T-cell (primary cell): ENCODE measurements around the gene KTN1. TPM values are rescaled to one million over a fixed set of nuclear protein-coding genes. Genes with fewer than 3 reads are reported as not detected.

ENCODE experiments used
- ATAC-seq, 4 experiments: fragments of 200-7000 bp in 3 of 4; fragments of 150-1000 bp in 1 of 4; cut with Tn5 transposase; replicated peaks in 1 of 4; 1 replicate in 3 of 4; 2 replicates in 1 of 4; pipeline ENCODE4 v1.10.0; 2021; ENCODE audit warnings: moderate library complexity in 3 of 4, mild to moderate bottlenecking in 2 of 4, moderate number of reproducible peaks in 1 of 4
- CTCF ChIA-PET, 2 donors: fragments of 300-600 bp; sonication (Branson Sonifier 250); formaldehyde crosslinking; loops; one replicate each; lab custom pipeline; 2022; ENCODE audit warnings: antibody characterized with exemption in 2 of 2; lab: Charles Lee
- POLR2A ChIA-PET, 2 donors: fragments of 300-600 bp; sonication (Branson Sonifier 250); formaldehyde crosslinking; loops; one replicate each; lab custom pipeline; 2022; ENCODE audit warnings: antibody characterized with exemption in 2 of 2; lab: Charles Lee
- DNase-seq, 35 experiments: peaks; one replicate each; pipeline versions ENCODE4 v3.0.0 to v3.0.0-alpha.2; 2013 to 2023
- H3K27ac ChIP-seq: one replicate; pipeline ENCODE4 v1.5.1; 2013; ENCODE audit warnings: low read length
- H3K27me3 ChIP-seq, 2 experiments: replicated peaks in 1 of 2; 1 replicate in 1 of 2; 2 replicates in 1 of 2; pipeline versions ENCODE4 v1.6.1 to v1.7.0; 2013; ENCODE audit warnings: low read length in 1 of 2, mixed read lengths in 1 of 2; ENCODE audit not compliant: control insufficient read depth in 2 of 2, insufficient read depth in 2 of 2; ENCODE audit errors: extremely low read depth in 1 of 2
- H3K36me3 ChIP-seq, 2 donors: 1 replicate in 1 of 2; 2 replicates in 1 of 2; pipeline versions ENCODE4 v1.6.1 to v1.7.0; 2013; ENCODE audit warnings: low read length in 1 of 2; ENCODE audit not compliant: control insufficient read depth in 2 of 2, insufficient read depth in 1 of 2; ENCODE audit errors: extremely low read depth in 1 of 2
- H3K4me1 ChIP-seq, 2 experiments: 1 replicate in 1 of 2; 2 replicates in 1 of 2; pipeline versions ENCODE4 v1.6.1 to v1.7.0; 2013; ENCODE audit warnings: low read length in 2 of 2, mixed read lengths in 1 of 2; ENCODE audit not compliant: insufficient read depth in 2 of 2, control insufficient read depth in 1 of 2; ENCODE audit errors: extremely low read depth in 1 of 2
- H3K4me3 ChIP-seq, 2 donors: 1 replicate in 1 of 2; 2 replicates in 1 of 2; pipeline versions ENCODE4 v1.5.1 to v1.7.0; 2013; ENCODE audit warnings: mild to moderate bottlenecking in 2 of 2, low read length in 1 of 2, moderate library complexity in 1 of 2; ENCODE audit not compliant: control insufficient read depth in 1 of 2; ENCODE audit errors: extremely low read depth in 1 of 2
- H3K9me3 ChIP-seq: 2 replicates; pipeline ENCODE4 v1.7.0; 2013
- H3K27ac Mint-ChIP-seq, 2 donors: one replicate each; pipeline ENCODE4 v1.8.0; 2020 to 2021; ENCODE audit warnings: mild to moderate bottlenecking in 2 of 2, mixed read lengths in 2 of 2
- H3K27me3 Mint-ChIP-seq, 2 donors: one replicate each; pipeline ENCODE4 v1.8.0; 2021 to 2022; ENCODE audit warnings: mixed read lengths in 2 of 2
- H3K36me3 Mint-ChIP-seq: one replicate; pipeline ENCODE4 v1.8.0; 2021; ENCODE audit warnings: mixed read lengths
- H3K4me1 Mint-ChIP-seq, 3 donors: one replicate each; pipeline ENCODE4 v1.8.0; 2020 to 2022; ENCODE audit warnings: mixed read lengths in 3 of 3, mild to moderate bottlenecking in 1 of 3
- H3K4me3 Mint-ChIP-seq, 3 donors: one replicate each; pipeline ENCODE4 v1.8.0; 2020 to 2022; ENCODE audit warnings: mild to moderate bottlenecking in 3 of 3, mixed read lengths in 3 of 3, moderate library complexity in 3 of 3
- H3K9me3 Mint-ChIP-seq, 3 donors: one replicate each; pipeline ENCODE4 v1.8.0; 2020 to 2022; ENCODE audit warnings: mixed read lengths in 3 of 3
- WGBS: methylation state at CpG from one replicate; pipeline ENCODE4 v1.1.5; 2013; ENCODE audit warnings: missing lambda C conversion rate; ENCODE audit not compliant: insufficient coverage; 5-methylcytosine and 5-hydroxymethylcytosine counted together
- total RNA-seq, 35 experiments: library from RNA in 6 of 35; stranded (reverse) in 6 of 35; fragments of 120-200 nt in 1 of 35; gene quantifications; one replicate each; pipeline versions ENCODE4 v1.2.1 to v1.2.4 and lab custom pipeline; 2013 to 2026

KTN1 gene
- total RNA-seq, 5 donors from 2014 or later (not counting 1 experiment from before 2014, with no cell fraction given) = 82.5 to 109 (median 85.4) TPM

DNA sequence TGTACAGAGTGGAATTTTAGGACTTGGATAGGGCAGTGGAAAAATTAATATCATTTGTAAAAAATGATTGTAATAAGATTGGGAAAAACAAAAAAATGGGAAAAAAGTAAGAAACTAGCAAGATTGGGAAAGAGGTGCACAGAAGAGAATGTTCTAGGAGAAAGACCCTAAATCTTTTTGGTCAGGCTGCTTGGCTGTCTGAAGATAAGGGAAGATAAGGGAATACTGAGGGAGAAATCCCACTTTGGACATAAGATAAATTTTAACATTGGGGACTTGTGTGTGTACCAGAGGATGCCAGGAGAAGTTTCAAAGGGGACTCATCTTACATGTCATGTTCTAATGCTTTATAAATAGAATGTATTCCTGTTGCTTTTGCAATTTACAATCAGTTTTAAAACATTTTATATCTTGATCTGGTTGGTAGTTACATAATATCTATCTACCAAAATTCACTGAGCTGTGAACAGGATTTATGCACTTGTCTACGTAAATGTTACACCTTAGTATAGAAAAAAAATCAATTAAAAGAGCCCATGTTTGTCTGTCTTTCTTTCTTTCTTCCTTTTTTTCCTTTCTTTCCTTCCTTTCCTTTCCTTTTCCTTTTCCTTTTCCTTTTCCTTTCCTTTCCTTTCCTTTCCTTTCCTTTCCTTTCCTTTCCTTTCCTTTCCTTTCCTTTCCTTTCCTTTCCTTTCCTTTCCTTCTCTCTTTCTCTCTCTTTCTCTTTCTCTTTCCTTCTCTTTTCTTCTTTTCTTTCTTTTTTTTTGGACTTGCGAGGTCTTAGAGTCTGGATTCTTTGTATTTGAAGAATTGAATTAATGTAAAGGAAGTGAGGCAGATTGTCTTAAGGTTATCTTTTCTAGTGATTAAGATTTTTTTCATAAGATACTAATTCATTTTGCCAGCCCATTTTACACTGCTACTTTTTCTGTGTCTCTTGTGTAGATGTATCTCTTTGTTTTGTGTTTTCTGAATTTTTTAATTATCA, 66.1 kb downstream of the KTN1 start:
- ChIA-PET CTCF (no interaction called here), POLR2A (no interaction called here)
- ATAC-seq = no peak
- Histone ChIP-seq H3K9me3 (no peaks in the 10 kb centered on the region), H3K36me3 (peaks cover 11 to 44% of the 10 kb centered on the region in 2 donors), H3K27ac (no peak overlapping the region), H3K4me3 (no peak overlapping the region), H3K4me1 (no peaks in the 10 kb centered on the region), H3K27me3 (no peaks in the 10 kb centered on the region)
- Mint-ChIP-seq H3K4me1 (peaks cover 4 to 8% (median 5%) of the 10 kb centered on the region in 3 donors), H3K36me3 (peaks cover 65% of the 10 kb centered on the region), H3K4me3 (no peak overlapping the region), H3K27me3 (no peaks in the 10 kb centered on the region), H3K27ac (peak overlapping the region in 1 of 2 donors; percentile 58), H3K9me3 (no peaks in the 10 kb centered on the region)
- no CpG with 5 or more reads among the region's 2 CpGs for WGBS
- DNase-seq = no peak

DNA sequence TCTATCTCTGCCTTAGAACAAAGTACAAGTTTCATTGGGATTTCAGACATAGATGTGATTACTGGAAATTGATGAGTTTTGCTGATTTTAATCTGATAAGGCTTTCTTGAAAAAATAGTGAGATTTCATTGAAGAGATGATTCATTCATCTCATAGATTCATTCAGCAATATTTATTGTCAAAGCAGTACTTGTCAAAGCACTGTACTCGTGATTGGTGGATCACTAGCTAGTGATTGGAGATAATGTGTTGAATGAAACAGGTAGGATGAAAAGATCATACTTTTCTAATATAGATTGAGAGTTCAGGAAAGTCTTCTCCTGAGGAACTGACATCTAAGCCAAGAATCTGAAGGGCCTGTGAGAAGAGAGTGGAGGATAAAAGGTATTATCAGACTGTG, 71.0 kb downstream of the KTN1 start:
- Histone ChIP-seq H3K27ac (no peak overlapping the region), H3K4me1 (no peaks in the 10 kb centered on the region), H3K36me3 (peaks cover 4 to 51% of the 10 kb centered on the region in 2 donors), H3K27me3 (no peaks in the 10 kb centered on the region), H3K4me3 (no peak overlapping the region), H3K9me3 (no peaks in the 10 kb centered on the region)
- ATAC-seq (no peak), DNase-seq (no peak)
- H3K9me3 Mint-ChIP-seq = no peaks in the 10 kb centered on the region
- H3K4me3 Mint-ChIP-seq = no peak overlapping the region
- CTCF ChIA-PET = interaction anchor here in 1 of 2 donors (0.5 kb wide), 1 partner anchor 69 kb away, joined by 4 read pairs; no protein-coding TSS in a partner anchor
- H3K27ac Mint-ChIP-seq = no peak overlapping the region
- H3K27me3 Mint-ChIP-seq = no peaks in the 10 kb centered on the region
- no peaks in the 10 kb centered on the region for H3K4me1 Mint-ChIP-seq
- peaks cover 60% of the 10 kb centered on the region for H3K36me3 Mint-ChIP-seq
- WGBS = no CpG with 5 or more reads among the region's 1 CpG
- POLR2A ChIA-PET = no interaction called here

DNA sequence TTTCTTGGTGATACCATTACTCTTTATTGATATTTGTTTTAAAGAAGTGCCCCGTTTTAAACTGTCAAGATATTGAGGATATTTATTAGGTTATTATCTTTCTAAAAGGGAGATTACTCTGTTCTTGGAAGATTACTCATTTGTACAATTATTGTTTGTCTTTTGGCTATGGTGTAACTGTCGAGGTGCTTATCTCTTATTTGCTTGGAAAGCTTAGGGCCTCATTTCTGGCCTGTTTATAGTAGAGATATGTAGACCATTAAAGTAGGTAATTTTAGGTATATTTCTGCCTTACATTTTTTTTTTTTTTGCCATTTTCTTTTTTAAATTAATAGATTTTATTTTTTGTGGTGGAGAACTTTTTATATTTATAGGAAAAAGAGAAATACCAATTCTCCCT, 74.2 kb downstream of the KTN1 start:
- Histone ChIP-seq H3K4me3 (no peak overlapping the region), H3K27ac (no peak overlapping the region), H3K27me3 (no peaks in the 10 kb centered on the region), H3K9me3 (no peaks in the 10 kb centered on the region), H3K36me3 (peaks cover 0 to 54% of the 10 kb centered on the region in 2 donors), H3K4me1 (no peaks in the 10 kb centered on the region)
- Mint-ChIP-seq H3K9me3 (no peaks in the 10 kb centered on the region), H3K27ac (no peak overlapping the region), H3K4me3 (no peak overlapping the region), H3K4me1 (no peaks in the 10 kb centered on the region), H3K27me3 (no peaks in the 10 kb centered on the region), H3K36me3 (peaks cover 61% of the 10 kb centered on the region)
- ATAC-seq (no peak), DNase-seq (no peak)
- POLR2A ChIA-PET = no interaction called here
- CTCF ChIA-PET = no interaction called here
- WGBS = no CpG with 5 or more reads among the region's 2 CpGs

DNA sequence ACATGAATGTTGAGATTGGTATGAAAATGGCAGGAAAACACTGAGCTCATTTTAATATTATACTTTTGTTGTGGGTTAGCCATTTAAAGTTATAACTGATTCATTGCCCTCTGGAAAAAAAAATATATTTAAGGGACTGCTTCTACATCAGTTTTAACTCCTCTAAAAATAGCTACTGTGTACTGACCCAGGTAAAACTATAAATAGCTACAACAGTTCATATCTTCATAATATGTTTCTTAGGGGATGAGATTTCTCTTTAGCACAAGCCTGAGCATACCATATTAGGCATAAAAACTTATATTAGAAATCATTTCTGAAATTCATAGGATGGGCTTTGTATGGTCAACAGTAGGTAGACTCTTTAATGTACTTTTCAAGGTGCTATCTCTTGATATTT, 81.0 kb downstream of the KTN1 start:
- POLR2A ChIA-PET = no interaction called here
- Mint-ChIP-seq H3K9me3 (no peaks in the 10 kb centered on the region), H3K4me1 (peaks cover 0 to 19% (median 15%) of the 10 kb centered on the region in 3 donors), H3K27ac (no peak overlapping the region), H3K36me3 (peaks cover 60% of the 10 kb centered on the region), H3K27me3 (no peaks in the 10 kb centered on the region), H3K4me3 (no peak overlapping the region)
- no peak for DNase-seq
- Histone ChIP-seq H3K27me3 (no peaks in the 10 kb centered on the region), H3K4me1 (no peaks in the 10 kb centered on the region), H3K9me3 (no peaks in the 10 kb centered on the region), H3K27ac (no peak overlapping the region), H3K36me3 (peaks cover 6 to 32% of the 10 kb centered on the region in 2 donors), H3K4me3 (no peak overlapping the region)
- CTCF ChIA-PET = interaction anchor here (0.5 to 1.1 kb wide), 2 partner anchors 11 to 21 kb away, joined by 3 read pairs; no protein-coding TSS in a partner anchor
- ATAC-seq = no peak

DNA sequence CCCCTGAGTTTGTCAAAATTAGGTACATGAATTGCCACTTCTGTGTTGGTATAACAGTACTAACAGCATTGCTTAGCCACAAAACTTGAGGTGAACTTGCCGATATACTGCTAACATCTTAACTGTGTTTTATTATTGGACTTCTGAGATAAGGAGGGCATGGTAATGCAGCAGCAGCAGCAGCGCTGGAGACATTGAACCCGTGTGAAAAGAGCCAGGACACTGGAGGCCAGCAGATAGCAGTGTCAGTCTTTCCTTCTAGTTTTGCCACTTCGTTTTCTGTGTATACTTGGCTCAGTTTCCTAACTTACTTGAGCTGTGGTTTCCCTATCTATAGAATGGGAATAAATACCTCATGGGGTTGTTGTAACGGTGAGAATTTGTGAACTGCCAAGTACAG, 82.7 kb downstream of the KTN1 start:
- H3K27ac ChIP-seq = no peak overlapping the region
- ChIA-PET POLR2A (no interaction called here), CTCF (no interaction called here)
- Mint-ChIP-seq H3K36me3 (peaks cover 57% of the 10 kb centered on the region), H3K27me3 (no peaks in the 10 kb centered on the region), H3K4me3 (no peak overlapping the region), H3K27ac (no peak overlapping the region), H3K9me3 (no peaks in the 10 kb centered on the region), H3K4me1 (peaks cover 0 to 19% (median 15%) of the 10 kb centered on the region in 3 donors)
- WGBS = 100% methylated on average over 3 of the region's 5 CpGs
- DNase-seq (no peak), ATAC-seq (no peak)
- H3K9me3 ChIP-seq = no peaks in the 10 kb centered on the region
- no peak overlapping the region for H3K4me3 ChIP-seq
- H3K4me1 ChIP-seq = no peaks in the 10 kb centered on the region
- peaks cover 6 to 23% of the 10 kb centered on the region in 2 donors for H3K36me3 ChIP-seq
- no peaks in the 10 kb centered on the region for H3K27me3 ChIP-seq

DNA sequence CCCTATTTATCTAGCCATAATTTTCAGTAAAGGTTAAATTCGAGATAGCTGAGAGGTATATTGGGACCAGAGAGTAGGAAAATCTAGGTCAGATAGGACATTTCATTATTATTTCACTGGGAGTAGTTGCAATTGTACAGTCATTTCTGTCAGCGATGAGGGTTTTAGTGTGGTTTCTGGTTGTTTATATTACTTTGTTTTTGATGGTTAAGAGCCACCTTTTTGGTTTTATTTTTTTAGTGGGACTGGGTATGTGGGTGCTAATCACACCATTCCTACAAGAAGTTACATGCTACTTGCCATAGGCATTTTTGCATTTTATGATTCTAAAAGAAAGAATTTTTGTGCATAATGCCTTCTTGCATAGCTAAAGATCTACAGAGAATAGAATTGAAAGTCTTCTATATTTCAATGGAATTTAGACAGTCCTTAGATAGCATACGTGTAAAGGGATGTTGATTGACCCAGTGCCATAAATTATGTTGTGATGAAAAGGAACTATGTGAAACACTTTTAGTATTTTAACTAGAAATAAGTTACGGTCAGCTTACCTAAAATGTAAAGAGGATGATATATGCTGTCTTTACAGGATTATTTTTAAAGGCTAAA, 85.2 kb downstream of the KTN1 start:
- no peaks in the 10 kb centered on the region for H3K9me3 Mint-ChIP-seq
- Histone ChIP-seq H3K9me3 (no peaks in the 10 kb centered on the region), H3K4me3 (no peak overlapping the region), H3K4me1 (no peaks in the 10 kb centered on the region), H3K27me3 (no peaks in the 10 kb centered on the region), H3K36me3 (peaks cover 4 to 24% of the 10 kb centered on the region in 2 donors), H3K27ac (no peak overlapping the region)
- H3K27ac Mint-ChIP-seq = peak overlapping the region; percentile 39 to 55
- H3K4me3 Mint-ChIP-seq = no peak overlapping the region
- no peaks in the 10 kb centered on the region for H3K27me3 Mint-ChIP-seq
- ATAC-seq (no peak), DNase-seq (no peak)
- H3K36me3 Mint-ChIP-seq = peaks cover 50% of the 10 kb centered on the region
- no CpG with 5 or more reads among the region's 4 CpGs for WGBS
- ChIA-PET CTCF (interaction anchor here in 1 of 2 donors (0.6 to 1.3 kb wide), 3 partner anchors 168 to 810 kb away, joined by 3 to 4 read pairs (median 3); no protein-coding TSS in a partner anchor), POLR2A (interaction anchor here in 1 of 2 donors (0.6 kb wide), 1 partner anchor 282 kb away, joined by 3 read pairs; no protein-coding TSS in a partner anchor)
- peaks cover 0 to 17% (median 15%) of the 10 kb centered on the region in 3 donors for H3K4me1 Mint-ChIP-seq
